Skeletal muscle tissue (tissue), 4 donors: ENCODE measurements around the gene FSHR. TPM values are rescaled to one million over a fixed set of nuclear protein-coding genes. Genes with fewer than 3 reads are reported as not detected.

Source experiments
- H3K27ac ChIP-seq: one replicate; pipeline ENCODE4 v1.7.0; 2013; ENCODE audit warnings: mild to moderate bottlenecking, low read depth, low read length, inconsistent platforms
- H3K27me3 ChIP-seq, 3 donors: one replicate each; pipeline ENCODE4 v1.7.0; 2013; ENCODE audit warnings: low read length in 3 of 3; ENCODE audit not compliant: control insufficient read depth in 3 of 3, insufficient read depth in 3 of 3
- H3K36me3 ChIP-seq, 3 donors: one replicate each; pipeline ENCODE4 v1.7.0; 2013; ENCODE audit warnings: low read length in 3 of 3; ENCODE audit not compliant: control insufficient read depth in 3 of 3, insufficient read depth in 3 of 3
- H3K4me1 ChIP-seq, 3 donors: one replicate each; pipeline ENCODE4 v1.7.0; 2013; ENCODE audit warnings: low read length in 3 of 3, mild to moderate bottlenecking in 3 of 3; ENCODE audit not compliant: control insufficient read depth in 3 of 3, insufficient read depth in 3 of 3
- H3K4me3 ChIP-seq, 3 donors: one replicate each; pipeline ENCODE4 v1.7.0; 2013; ENCODE audit warnings: low read length in 3 of 3
- H3K9ac ChIP-seq, 3 donors: one replicate each; pipeline ENCODE4 v1.7.0; 2013; ENCODE audit warnings: low read length in 3 of 3, mild to moderate bottlenecking in 3 of 3, moderate library complexity in 2 of 3, low read depth in 1 of 3
- H3K9me3 ChIP-seq, 3 donors: one replicate each; pipeline ENCODE4 v1.7.0; 2013; ENCODE audit warnings: low read length in 3 of 3; ENCODE audit not compliant: control insufficient read depth in 3 of 3
- total RNA-seq: library from RNA; depleted of rRNA; stranded (reverse); fragments of >200 nt; gene quantifications from one replicate; pipeline ENCODE4 v1.2.3, GENCODE V29; 2014
- donor health status: Osteomylitis.

Gene FSHR
- total RNA-seq, 1 donor from 2014 or later = 0.52 TPM

GRCh38 chr2:49122107-49122506, 32.2 kb downstream of the FSHR start:
- no peaks in the 10 kb centered on the region for H3K4me1 ChIP-seq
- H3K27me3 ChIP-seq = no peaks in the 10 kb centered on the region
- no peak overlapping the region for H3K27ac ChIP-seq
- H3K4me3 ChIP-seq = no peak overlapping the region
- no peak overlapping the region for H3K9ac ChIP-seq
- H3K9me3 ChIP-seq = no peaks in the 10 kb centered on the region
- no peaks in the 10 kb centered on the region for H3K36me3 ChIP-seq

- no peaks in the 10 kb centered on the region for H3K9me3 ChIP-seq
- no peak overlapping the region for H3K9ac ChIP-seq
- H3K27ac ChIP-seq = no peak overlapping the region
- H3K4me3 ChIP-seq = no peak overlapping the region
- no peaks in the 10 kb centered on the region for H3K27me3 ChIP-seq
- no peaks in the 10 kb centered on the region for H3K4me1 ChIP-seq
- no peaks in the 10 kb centered on the region for H3K36me3 ChIP-seq
Measured at GRCh38 chr2:49113046-49113445, 41.3 kb downstream of the FSHR start.

GRCh38 chr2:49111456-49111855, 42.9 kb downstream of the FSHR start:
- no peaks in the 10 kb centered on the region for H3K36me3 ChIP-seq
- no peak overlapping the region for H3K27ac ChIP-seq
- no peak overlapping the region for H3K9ac ChIP-seq
- no peaks in the 10 kb centered on the region for H3K27me3 ChIP-seq
- H3K9me3 ChIP-seq = no peaks in the 10 kb centered on the region
- no peak overlapping the region for H3K4me3 ChIP-seq
- no peaks in the 10 kb centered on the region for H3K4me1 ChIP-seq

- Histone ChIP-seq H3K27me3 (no peaks in the 10 kb centered on the region), H3K4me1 (no peaks in the 10 kb centered on the region), H3K9ac (no peak overlapping the region)
Measured at GRCh38 chr2:49111006-49111405, 43.3 kb downstream of the FSHR start.

GRCh38 chr2:49110571-49110970, 43.7 kb downstream of the FSHR start:
- no peaks in the 10 kb centered on the region for H3K9me3 ChIP-seq
- H3K4me3 ChIP-seq = no peak overlapping the region
- H3K4me1 ChIP-seq = no peaks in the 10 kb centered on the region
- H3K27ac ChIP-seq = no peak overlapping the region
- no peaks in the 10 kb centered on the region for H3K27me3 ChIP-seq
- no peaks in the 10 kb centered on the region for H3K36me3 ChIP-seq
- no peak overlapping the region for H3K9ac ChIP-seq

More at GRCh38 chr2:49111006-49111405, 43.3 kb downstream of the FSHR start:
- no peaks in the 10 kb centered on the region for H3K36me3 ChIP-seq
- H3K4me3 ChIP-seq = no peak overlapping the region
- no peaks in the 10 kb centered on the region for H3K9me3 ChIP-seq
- H3K27ac ChIP-seq = no peak overlapping the region

GRCh38 chr2:49108851-49109250, 45.5 kb downstream of the FSHR start:
- Histone ChIP-seq H3K4me3 (no peak overlapping the region), H3K27me3 (no peaks in the 10 kb centered on the region), H3K9me3 (no peaks in the 10 kb centered on the region), H3K4me1 (no peaks in the 10 kb centered on the region), H3K9ac (no peak overlapping the region), H3K27ac (no peak overlapping the region), H3K36me3 (no peaks in the 10 kb centered on the region)

- no peaks in the 10 kb centered on the region for H3K36me3 ChIP-seq
- no peaks in the 10 kb centered on the region for H3K9me3 ChIP-seq
- H3K4me1 ChIP-seq = no peaks in the 10 kb centered on the region
- no peak overlapping the region for H3K27ac ChIP-seq
- H3K27me3 ChIP-seq = no peaks in the 10 kb centered on the region
- H3K9ac ChIP-seq = no peak overlapping the region
- no peak overlapping the region for H3K4me3 ChIP-seq
Measured at GRCh38 chr2:49108436-49108835, 45.9 kb downstream of the FSHR start.

- H3K27me3 ChIP-seq = no peaks in the 10 kb centered on the region
- H3K9ac ChIP-seq = no peak overlapping the region
- H3K36me3 ChIP-seq = no peaks in the 10 kb centered on the region
- no peaks in the 10 kb centered on the region for H3K4me1 ChIP-seq
- H3K27ac ChIP-seq = no peak overlapping the region
- no peak overlapping the region for H3K4me3 ChIP-seq
- H3K9me3 ChIP-seq = no peaks in the 10 kb centered on the region
Measured at GRCh38 chr2:49105506-49105905, 48.8 kb downstream of the FSHR start.

- H3K36me3 ChIP-seq = no peaks in the 10 kb centered on the region
- H3K4me1 ChIP-seq = no peaks in the 10 kb centered on the region
- no peaks in the 10 kb centered on the region for H3K9me3 ChIP-seq
- no peak overlapping the region for H3K4me3 ChIP-seq
- H3K27ac ChIP-seq = no peak overlapping the region
- H3K27me3 ChIP-seq = no peaks in the 10 kb centered on the region
- H3K9ac ChIP-seq = no peak overlapping the region
Measured at GRCh38 chr2:49102146-49102545, 52.2 kb downstream of the FSHR start.

GRCh38 chr2:49080681-49081080, 73.6 kb downstream of the FSHR start:
- Histone ChIP-seq H3K36me3 (no peaks in the 10 kb centered on the region), H3K9ac (no peak overlapping the region), H3K9me3 (no peaks in the 10 kb centered on the region), H3K27me3 (no peaks in the 10 kb centered on the region), H3K4me1 (no peaks in the 10 kb centered on the region), H3K27ac (no peak overlapping the region), H3K4me3 (no peak overlapping the region)

GRCh38 chr2:49070716-49071115, 83.6 kb downstream of the FSHR start:
- Histone ChIP-seq H3K36me3 (no peaks in the 10 kb centered on the region), H3K4me1 (no peaks in the 10 kb centered on the region), H3K27ac (no peak overlapping the region), H3K9me3 (no peaks in the 10 kb centered on the region), H3K4me3 (no peak overlapping the region), H3K9ac (no peak overlapping the region), H3K27me3 (no peaks in the 10 kb centered on the region)
